GM04504 (cell line): ENCODE results near the gene FAM193B.

Source experiments
- DNase-seq: peaks from one replicate; pipeline ENCODE4 v3.0.0-alpha.2; 2012; ENCODE audit warnings: low read depth

FAM193B gene

DNA sequence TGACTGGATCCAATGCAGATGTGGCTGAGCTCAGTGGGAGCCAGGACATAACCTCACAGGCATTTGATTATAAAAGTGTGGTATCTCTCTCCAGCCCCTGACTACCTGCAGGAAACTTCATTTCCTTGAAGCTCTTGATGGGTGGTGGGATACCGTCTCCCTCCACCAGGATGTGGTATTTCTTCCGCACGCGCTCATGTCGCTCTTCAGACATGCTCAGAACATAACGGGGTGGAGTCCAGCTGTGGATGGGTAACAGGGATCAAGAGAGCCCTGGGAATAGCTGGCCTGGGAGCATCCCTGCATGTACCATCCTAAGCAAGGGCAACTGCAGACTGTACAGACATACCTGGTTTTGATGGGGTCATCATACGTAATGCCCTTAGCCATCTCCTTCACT is 38.8 kb downstream of the FAM193B start:
- DNase-seq = no peak

DNA sequence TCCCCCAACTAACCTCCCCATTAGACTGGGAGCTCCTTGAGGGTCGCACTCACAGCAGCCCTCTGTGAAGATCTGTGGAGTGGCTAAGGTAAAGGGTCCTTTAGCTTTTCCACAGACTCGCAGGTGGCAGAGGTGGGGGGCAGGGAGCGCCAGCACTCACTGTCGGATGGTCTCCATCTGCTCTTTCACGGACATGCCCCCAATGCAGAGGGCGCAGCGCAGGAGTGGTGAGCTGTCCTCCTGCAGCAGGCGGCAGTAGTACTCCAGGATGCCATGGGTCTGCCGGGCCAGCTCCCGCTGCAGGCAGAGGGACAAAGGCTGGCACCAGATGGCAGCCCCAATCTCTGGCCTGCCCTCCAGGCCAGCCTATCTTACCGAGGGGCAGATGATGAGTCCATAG is 39.8 kb downstream of the FAM193B start:
- no peak for DNase-seq

DNA sequence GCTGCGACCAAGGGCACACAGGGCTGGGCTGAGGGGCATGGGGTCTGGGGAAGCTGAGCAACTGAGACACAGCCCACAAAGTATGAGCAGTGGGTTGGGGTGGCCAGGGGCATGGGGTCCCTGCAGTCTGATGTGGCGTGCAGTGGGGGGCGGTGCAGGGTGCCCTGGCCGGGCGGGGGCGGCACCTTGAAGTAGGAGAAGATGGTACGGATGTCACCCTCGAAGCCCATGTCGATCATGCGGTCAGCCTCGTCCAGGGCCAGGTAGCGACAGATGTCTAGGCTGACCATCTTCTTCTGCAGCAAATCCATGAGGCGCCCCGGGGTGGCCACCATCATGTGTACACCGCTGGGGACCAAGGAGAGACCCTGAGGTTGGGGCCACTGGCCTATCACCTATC is 40.9 kb downstream of the FAM193B start:
- no peak for DNase-seq

DNA sequence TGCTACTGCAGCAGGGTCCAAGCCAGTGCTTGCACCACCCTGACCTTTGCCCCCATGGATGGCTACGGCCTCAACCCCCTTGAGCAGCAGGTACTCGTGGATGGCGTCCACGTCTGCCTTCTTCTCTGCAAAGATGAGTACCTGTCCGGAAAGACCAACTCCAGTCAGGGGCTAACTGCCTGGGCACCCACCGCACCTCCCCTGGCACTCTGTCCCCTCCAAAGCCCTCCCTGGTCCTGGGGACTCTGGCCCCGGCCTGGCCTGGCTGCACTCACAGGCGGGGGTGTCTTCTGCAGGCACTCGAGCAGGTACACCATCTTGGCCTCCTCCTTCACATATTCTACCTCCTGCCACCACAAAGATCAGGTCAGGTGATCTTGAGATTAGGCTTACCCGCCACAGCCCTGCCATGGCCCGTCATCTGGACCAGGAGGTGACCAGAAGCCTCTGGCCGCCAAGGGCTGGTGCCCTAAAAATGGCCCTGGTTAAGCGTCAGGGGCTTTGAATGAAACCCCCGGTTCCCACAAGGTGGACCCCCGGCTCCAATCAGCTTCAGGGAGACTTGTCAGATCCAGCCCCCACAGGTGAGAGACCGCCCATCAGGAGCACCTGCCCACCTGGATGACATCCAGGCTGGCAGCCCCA is 41.5 kb downstream of the FAM193B start:
- no peak for DNase-seq

DNA sequence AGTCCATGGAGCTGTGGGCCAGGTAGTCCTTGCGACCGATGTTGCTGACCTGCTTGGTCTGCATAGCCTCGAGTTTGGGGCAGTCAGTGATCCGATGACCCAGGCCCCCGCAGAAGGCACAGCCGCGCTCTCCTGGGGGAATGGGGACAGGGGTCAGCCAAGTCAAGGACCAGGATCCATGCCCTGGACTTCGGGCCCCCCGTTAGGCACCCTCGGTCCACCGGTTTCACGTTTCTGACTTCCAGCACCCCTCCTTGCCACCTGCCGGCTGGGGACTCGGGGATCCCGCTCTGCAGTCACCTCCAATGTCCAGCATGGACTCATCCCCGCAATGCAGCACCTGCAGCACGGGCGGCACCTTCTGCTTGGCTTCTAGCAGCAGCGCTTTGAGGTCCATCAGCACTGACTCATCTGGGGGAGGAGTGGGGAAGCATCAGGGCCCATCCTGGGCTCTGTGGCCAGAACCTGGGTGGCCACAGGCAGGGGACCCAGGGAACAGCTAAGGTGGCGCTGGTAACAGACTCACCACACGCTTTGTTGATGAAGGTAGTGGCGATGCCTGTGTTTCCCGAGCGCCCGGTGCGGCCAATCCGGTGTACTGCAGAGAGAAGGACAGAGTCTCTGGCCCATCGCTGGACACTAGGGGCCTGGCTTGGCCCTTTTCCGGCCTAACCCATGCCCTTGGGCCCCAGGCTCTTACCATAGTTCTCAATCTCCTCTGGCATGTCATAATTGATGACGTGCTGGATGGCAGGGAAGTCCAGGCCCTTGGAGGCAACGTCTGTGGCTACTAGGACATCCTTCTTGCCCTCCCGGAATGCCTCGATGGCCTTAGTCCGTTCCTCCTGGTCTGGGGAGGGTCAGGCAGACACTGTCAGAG is 42.3 kb downstream of the FAM193B start:
- DNase-seq = no peak

DNA sequence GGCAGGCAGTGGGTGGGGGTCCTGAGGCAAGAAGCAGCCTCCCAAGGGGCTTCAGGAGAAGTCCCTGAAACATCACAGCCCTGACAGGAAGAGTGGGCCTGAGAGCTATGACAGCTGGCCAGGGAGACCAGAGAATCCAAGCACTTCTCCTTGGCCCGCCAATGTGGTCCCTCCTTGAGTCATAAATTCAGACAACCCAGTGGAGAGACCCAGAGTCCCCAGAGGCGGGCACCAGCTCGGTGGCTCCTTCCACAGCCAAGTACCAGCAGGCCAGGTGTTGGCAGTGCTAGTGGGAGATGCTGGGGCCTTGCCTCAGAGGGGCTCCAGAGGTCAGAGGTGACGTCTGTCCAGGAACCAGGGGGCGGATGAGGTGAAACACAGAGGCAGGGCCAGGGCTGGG is 43.2 kb downstream of the FAM193B start:
- no peak for DNase-seq

DNA sequence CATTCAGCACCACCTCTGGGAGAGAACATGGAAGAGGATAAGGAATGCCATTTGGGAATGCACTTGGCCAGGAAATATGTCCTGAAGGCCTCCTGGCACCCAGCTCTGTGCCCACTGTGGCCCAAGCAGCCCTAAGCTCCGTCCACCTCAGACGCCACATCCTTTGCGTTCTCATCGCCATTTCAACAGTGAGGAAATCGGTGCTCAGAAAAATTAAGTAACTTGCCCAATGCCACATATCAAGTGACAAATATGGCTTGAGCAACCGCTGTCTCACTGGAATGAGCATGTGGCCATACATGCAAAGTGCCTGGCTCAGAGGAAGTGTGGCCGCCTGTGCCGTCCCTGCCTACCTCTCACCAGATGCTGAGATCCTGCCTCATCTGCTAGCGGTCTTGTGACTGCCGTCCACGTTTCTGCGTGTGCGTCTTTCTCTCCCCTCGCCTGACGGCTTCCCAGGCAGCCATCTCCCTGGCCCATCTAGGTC is 43.8 kb downstream of the FAM193B start:
- DNase-seq = no peak

DNA sequence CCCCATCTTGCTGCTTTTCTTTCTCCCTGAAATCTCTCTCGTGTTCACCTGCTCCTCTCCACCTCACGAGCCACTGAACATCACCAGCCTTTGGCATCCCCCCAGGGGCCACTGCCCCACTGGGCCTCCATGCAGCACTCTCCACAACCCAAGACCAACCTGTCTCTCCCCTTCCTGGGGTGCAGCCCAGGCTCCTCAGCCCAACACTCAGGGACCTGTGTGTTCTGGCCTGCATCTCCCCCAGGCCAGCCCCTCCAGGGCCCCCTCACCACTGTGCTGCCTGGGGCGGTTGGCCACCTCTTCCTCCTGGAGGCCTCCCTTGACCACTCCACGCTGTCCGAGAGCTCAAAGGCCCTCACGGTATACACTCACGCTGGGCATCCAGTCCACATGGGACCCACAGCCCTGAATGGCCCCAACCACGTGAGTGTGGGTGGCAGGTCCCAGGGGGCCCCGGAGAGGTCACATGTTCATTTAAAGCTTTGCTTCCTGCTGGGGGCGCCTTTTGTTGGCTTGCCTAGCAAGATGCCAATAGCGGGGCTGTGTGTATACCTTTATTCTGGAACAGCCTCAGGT is 44.3 kb downstream of the FAM193B start:
- DNase-seq = no peak

DNA sequence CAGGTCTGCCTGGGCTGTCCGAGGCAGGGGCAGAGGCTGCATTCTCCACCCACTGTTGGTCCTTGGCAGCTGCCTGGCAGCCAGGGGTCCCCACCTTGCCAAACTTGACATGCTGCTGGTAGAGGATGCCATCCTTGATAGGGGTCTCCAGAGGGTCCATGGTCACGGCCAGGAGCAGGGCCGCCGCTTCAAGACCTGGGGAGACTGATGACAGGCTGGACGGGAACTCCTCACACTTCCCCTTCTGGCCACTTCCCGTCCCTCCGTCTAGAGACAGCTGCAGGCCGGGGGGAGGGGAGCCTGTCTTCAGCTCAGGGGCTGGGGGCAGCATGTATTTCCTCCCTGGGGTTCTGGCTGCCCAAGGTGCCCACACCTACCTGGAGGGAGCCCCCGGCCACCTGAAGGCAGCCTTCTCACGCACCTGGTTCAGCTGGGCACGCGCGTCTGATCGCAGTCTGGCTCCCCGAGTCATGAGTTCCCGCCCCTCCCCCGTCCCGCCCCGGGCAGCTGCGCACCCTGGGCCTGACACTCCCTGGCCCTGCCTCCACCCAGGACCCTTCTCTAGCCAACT is 44.9 kb downstream of the FAM193B start, which contains the start of gene DOK3:
Gene DOK3 (minus strand): TSS at position 446 of the 571 bp plus-strand sequence. CDS start 286 bp downstream, at position 160.
- no peak for DNase-seq

DNA sequence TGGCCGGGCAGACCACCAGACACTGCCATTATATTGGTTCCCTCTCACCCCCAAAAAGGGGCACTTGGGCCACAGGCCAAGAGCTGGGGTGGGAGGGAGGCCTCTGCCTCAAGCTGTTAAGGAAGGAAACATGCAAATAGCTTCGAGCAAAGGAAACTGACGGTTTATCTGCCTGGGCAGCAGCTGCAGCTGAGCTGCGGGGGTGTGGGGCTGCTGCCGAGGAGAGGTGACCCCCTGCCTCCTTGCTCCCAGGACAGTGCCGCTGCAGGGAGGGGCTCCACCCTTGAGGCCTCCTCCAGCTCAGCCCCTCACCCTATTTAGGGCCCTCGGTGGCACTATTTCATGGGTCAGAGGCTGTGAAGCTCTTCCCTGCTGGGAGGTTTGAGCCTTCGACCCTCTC is 45.5 kb downstream of the FAM193B start:
- no peak for DNase-seq

DNA sequence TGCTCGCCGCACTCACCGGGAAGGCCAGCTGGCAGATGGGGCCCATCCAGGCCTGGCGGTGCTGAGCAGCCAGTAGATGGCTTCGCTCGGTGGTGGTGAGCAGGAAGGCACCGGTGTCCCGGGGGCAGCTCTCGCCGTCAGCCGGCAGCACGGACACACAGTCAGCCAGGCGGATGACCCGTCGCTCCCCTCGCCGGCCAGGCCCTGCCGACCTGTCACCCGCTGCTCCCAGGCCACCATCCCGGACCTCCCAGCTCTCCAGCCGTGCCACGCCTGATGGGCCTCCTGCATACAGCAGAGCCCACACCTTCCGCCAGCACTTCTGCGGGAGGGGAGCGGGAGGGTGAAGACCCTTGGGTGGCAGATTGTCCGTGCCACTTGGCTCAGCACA is 46.1 kb downstream of the FAM193B start:
- DNase-seq = no peak

DNA sequence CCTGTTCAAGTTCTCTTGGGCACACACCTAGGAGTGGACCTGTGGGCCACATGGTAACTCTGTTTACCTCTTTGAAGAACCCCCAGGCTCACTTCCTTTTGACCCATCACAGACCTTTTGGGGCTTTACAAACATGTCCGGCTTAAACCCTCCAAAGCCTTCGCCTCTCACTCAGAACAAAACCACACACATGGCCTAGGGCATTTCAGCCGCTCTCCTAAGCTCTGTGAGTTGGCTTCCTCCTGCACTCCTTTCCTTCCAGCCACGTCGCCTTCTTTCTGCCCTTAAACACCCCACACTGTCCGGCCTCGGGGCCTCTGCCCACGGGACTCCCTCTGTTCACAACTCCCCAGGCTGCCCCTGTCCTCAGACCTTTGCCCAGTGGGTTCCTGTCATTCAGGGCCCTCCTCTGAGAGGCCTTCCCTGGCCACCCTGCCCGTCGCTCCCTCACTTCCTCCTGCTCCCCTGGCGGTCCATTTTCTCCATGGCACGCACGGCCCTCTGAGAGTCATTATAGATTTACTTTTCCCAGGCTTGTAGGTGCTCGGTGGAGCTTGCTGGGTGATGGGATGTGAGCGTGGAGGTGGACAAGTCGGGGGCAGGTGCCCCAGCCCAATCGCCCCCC is 46.7 kb downstream of the FAM193B start:
- no peak for DNase-seq

DNA sequence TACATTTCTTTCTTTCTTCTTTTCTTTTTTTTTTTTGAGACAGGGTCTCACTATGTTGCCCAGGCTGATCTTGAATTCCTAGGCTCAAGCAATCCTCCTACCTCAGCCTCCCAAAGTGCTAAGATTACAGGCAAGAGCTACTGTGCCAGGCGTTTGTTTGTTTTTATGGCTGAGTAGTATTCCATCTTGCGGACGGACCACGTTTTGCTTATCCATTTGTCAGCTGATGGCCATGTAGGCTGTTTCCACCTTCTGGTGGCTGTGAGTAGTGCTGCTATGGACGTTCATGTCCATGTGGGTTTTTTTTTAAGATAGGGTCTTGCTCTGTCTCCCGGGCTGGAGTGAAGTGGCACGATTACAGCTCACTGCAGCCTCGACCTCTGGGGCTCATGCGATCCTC is 47.2 kb downstream of the FAM193B start:
- DNase-seq = no peak

DNA sequence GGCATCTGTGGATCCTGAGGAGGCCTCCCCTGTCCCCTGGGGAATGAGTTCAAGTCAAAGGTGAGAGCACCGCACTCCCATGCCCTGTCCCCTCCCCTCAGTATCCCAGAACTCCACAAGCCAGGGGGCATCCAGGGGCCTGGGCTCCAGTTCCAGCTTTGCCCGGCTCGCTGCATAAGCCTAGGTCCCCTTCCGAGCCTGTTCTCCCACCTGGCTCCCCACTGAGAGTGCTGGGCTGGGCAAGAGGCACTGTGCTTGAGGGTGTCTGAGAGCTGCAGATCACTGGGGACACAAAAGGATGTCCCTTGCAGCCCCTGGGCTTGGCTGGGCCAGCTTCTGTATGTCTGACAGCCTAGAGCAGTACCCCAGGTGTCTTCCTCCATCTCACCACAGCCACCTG is 49.3 kb downstream of the FAM193B start:
- no peak for DNase-seq

DNA sequence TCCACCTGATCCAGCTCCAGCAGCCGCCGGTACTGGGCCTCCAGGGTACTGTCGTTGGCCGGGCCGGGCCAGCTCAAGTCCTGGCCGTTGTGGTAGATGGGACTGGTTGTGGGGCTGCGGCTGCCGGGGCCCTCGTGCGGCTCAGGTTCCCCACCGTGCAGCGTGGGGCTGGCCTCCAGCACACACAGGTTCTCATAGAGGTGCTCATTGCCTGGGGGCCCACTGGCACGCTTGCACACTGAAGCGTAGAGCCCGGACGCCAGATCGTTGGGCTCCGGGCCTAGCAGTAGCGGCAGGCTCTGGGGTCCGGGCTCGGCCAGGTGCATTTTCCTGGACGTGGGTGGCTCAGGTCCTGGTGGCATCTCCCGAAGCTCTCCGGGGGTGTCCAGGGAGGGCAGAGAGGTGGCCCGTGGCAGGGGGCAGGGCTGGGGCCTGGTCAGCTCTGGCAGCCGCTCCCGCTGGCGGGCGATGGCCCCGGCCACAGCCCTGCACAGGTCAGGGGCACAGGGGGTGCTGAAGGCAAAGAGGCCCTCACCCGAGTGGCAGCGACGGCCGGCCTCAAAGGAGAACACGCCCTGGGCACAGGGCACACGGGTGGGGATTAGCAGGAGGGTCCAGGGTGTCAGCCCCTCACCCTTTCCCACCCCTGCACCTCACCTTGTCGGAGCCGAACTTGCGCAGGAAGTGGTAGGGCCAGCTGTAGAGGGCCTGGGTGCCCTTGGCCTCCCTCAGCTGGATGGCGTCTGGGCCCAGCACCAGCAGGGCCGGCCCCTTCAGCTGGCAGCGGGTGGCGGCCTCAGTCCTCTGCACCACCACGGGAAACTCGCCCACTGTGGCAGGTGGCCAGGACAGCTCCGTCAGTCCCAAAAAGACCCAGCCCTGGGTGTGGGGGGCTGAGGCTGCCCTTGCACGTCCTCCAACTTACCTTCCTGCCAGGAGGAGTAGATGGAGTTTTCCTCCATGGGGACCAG is 50.0 kb downstream of the FAM193B start:
- no peak for DNase-seq

DNA sequence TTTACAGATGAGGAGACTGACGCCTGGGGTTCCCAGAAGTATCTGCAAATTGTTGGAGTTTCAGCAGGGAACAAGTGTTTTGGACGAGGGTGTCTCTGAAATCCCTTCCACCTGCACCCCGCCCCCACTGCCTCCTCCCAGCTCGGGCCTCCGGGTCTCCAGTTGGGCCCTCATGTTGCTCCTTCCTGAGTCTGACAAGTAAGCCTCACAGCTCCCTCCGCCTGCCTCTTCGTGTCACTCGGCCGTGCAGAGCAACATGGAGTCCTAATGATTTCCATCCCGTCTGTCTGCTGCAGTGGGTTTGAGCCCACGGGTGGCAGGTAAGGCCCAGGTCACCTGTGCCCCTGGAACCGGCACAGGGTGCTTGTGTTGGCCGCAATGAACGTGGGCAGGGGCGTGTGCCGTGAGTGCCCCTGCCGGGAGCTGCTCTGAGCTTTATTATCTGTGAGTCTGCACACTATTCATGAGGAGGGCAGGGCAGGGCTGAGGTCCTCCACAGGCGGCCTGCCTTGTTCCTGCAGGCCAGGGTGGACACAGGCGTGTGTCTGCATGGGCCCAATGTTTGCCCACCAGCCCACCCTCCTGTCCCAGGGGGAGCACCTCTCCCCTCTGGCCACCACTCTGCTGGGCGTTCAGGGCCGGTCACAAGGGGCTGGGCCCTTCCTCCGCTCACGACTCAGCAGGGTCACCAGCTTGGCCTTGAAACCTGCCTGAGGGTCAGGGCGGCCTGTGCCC is 50.8 kb downstream of the FAM193B start:
- no peak for DNase-seq

DNA sequence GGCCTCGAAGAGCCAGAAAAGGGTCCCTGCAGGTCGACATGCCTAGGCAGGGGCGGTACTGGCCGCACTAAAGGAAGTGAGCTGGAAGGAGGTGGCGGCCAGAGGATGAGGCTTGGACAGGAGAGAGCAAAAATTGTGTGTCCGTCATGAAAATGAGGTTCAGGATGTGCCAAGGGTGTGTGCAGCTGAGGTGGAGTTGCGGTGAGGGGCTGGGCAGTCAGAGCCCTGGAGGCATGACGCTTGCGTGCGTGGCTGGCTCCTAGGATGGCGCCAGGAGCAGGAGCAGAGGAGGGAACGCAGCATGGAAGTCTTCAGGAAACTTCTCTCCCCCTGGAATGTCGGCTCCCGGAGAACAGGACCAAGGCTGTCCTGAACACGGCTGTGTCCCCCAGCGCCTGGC is 51.5 kb downstream of the FAM193B start:
- no peak for DNase-seq

DNA sequence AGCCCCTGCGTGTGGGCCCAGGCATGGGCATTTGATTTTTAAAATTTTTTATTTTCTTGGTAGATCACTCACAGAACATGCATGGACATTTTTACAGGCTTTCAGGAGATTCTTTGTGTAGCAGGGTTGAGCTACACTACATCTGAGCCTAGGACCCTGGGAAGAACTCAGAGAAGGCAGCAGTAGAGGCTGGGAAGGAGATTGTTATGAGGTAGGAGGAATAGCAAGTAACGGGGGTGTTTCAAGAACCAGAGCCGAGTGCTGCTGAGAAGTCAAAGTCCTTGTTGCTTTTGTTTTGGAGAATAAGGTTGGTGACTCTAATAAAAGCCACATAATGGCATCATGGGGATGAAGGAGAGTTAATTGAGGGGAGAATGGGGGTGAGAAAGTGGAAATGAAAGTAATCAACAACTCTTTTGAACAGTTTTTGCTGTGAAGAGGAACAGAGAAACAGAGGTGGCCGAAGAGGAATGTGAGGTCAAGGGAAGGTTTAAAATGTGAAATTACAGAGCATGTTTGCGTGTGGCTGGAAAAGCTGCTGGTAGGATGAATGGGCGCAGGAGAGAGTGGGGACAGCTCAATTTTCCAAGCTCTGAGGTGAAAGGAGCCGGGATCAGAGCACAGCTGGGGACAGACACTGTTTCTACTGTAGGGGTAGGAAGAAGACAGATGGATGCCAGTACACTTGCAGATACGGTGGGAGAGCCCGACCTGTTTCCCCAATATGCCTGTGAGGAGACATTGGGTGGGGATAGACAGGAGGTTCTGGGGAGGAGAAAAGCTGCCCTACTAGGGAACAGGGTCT is 52.3 kb downstream of the FAM193B start:
- no peak for DNase-seq
